Measurements from ENCODE around the gene IDH3G.

The IDH3G gene

GRCh38 chrX:153802513-153803045 lies 8.4 kb upstream of the IDH3G start:
- H3K4me2 ChIP-seq (ENCODE audit: low read length): no peak overlapping the region
- H3K27ac ChIP-seq (ENCODE audit: low read depth, low read length, poor library complexity, severe bottlenecking): no peak overlapping the region
- H3K9me2 ChIP-seq (ENCODE audit: low read depth, low read length): no peaks in the 10 kb centered on the region
- no peaks in the 10 kb centered on the region for H3F3A ChIP-seq (ENCODE audit: insufficient read depth, low read length)
- no peaks in the 10 kb centered on the region for H3K9me3 ChIP-seq (ENCODE audit: low read length)
- H3K27me3 ChIP-seq (ENCODE audit: insufficient read depth, low read length): no peaks in the 10 kb centered on the region
- no peaks in the 10 kb centered on the region for H4K20me1 ChIP-seq (ENCODE audit: insufficient read depth, low read length)
- no peaks in the 10 kb centered on the region for H3K4me1 ChIP-seq (ENCODE audit: insufficient read depth, low read length, severe bottlenecking)
- no peak for TF ChIP-seq EZH2 (IDR thresholded peaks at IDR 0.05; ENCODE audit: borderline replicate concordance, low read length)
- TF ChIP-seq, protein P1, sequence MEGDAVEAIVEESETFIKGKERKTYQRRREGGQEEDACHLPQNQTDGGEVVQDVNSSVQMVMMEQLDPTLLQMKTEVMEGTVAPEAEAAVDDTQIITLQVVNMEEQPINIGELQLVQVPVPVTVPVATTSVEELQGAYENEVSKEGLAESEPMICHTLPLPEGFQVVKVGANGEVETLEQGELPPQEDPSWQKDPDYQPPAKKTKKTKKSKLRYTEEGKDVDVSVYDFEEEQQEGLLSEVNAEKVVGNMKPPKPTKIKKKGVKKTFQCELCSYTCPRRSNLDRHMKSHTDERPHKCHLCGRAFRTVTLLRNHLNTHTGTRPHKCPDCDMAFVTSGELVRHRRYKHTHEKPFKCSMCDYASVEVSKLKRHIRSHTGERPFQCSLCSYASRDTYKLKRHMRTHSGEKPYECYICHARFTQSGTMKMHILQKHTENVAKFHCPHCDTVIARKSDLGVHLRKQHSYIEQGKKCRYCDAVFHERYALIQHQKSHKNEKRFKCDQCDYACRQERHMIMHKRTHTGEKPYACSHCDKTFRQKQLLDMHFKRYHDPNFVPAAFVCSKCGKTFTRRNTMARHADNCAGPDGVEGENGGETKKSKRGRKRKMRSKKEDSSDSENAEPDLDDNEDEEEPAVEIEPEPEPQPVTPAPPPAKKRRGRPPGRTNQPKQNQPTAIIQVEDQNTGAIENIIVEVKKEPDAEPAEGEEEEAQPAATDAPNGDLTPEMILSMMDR (IDR thresholded peaks at IDR 0.05; ENCODE audit: low read length): no peak
- H3K36me3 ChIP-seq (ENCODE audit: insufficient read depth, low read length): peaks cover 18% of the 10 kb centered on the region
- no peak overlapping the region for H2AFZ ChIP-seq (ENCODE audit: low read length)
- H3K9ac ChIP-seq (ENCODE audit: low read length): no peak overlapping the region
- H3K4me3 ChIP-seq (ENCODE audit: low read depth, low read length, poor library complexity, severe bottlenecking): no peak overlapping the region
- no peaks in the 10 kb centered on the region for H3K79me2 ChIP-seq (ENCODE audit: insufficient read depth, low read length)

GRCh38 chrX:153801669-153802068 lies 7.5 kb upstream of the IDH3G start:
- Histone ChIP-seq H2AFZ (ENCODE audit: low read length) (no peak overlapping the region), H3K4me2 (ENCODE audit: low read length) (no peak overlapping the region), H3K27ac (ENCODE audit: low read depth, low read length, poor library complexity, severe bottlenecking) (no peak overlapping the region), H3K4me3 (ENCODE audit: low read depth, low read length, poor library complexity, severe bottlenecking) (no peak overlapping the region), H4K20me1 (ENCODE audit: insufficient read depth, low read length) (no peaks in the 10 kb centered on the region), H3K36me3 (ENCODE audit: insufficient read depth, low read length) (peaks cover 27% of the 10 kb centered on the region), H3K79me2 (ENCODE audit: insufficient read depth, low read length) (no peaks in the 10 kb centered on the region), H3K9ac (ENCODE audit: low read length) (no peak overlapping the region), H3K27me3 (ENCODE audit: insufficient read depth, low read length) (no peaks in the 10 kb centered on the region), H3F3A (ENCODE audit: insufficient read depth, low read length) (no peaks in the 10 kb centered on the region), H3K4me1 (ENCODE audit: insufficient read depth, low read length, severe bottlenecking) (no peaks in the 10 kb centered on the region), H3K9me2 (ENCODE audit: low read depth, low read length) (no peaks in the 10 kb centered on the region), H3K9me3 (ENCODE audit: low read length) (no peaks in the 10 kb centered on the region)
- TF ChIP-seq, protein P1 (IDR thresholded peaks at IDR 0.05; ENCODE audit: low read length): no peak
- no peak for TF ChIP-seq EZH2 (IDR thresholded peaks at IDR 0.05; ENCODE audit: borderline replicate concordance, low read length)

- Histone ChIP-seq H3K9me3 (ENCODE audit: low read length) (no peaks in the 10 kb centered on the region), H3K27ac (ENCODE audit: low read depth, low read length, poor library complexity, severe bottlenecking) (no peak overlapping the region), H3K27me3 (ENCODE audit: insufficient read depth, low read length) (no peaks in the 10 kb centered on the region), H3K4me1 (ENCODE audit: insufficient read depth, low read length, severe bottlenecking) (peaks cover 5% of the 10 kb centered on the region), H3K36me3 (ENCODE audit: insufficient read depth, low read length) (peaks cover 36% of the 10 kb centered on the region), H3K4me2 (ENCODE audit: low read length) (no peak overlapping the region), H3K4me3 (ENCODE audit: low read depth, low read length, poor library complexity, severe bottlenecking) (no peak overlapping the region), H3F3A (ENCODE audit: insufficient read depth, low read length) (no peaks in the 10 kb centered on the region), H3K79me2 (ENCODE audit: insufficient read depth, low read length) (no peaks in the 10 kb centered on the region), H2AFZ (ENCODE audit: low read length) (no peak overlapping the region), H3K9ac (ENCODE audit: low read length) (no peak overlapping the region), H4K20me1 (ENCODE audit: insufficient read depth, low read length) (no peaks in the 10 kb centered on the region), H3K9me2 (ENCODE audit: low read depth, low read length) (no peaks in the 10 kb centered on the region)
- TF ChIP-seq, protein P1 (IDR thresholded peaks at IDR 0.05; ENCODE audit: low read length): no peak
- TF ChIP-seq EZH2 (IDR thresholded peaks at IDR 0.05; ENCODE audit: borderline replicate concordance, low read length): no peak
Measured at GRCh38 chrX:153800746-153801145, 6.6 kb upstream of the IDH3G start.

Data from OCI-LY1 (cell line).